Measurements from ENCODE around the gene CKLF. TPM values are rescaled to one million over a fixed set of nuclear protein-coding genes. Genes with fewer than 3 reads are reported as not detected.
A peak's percentile ranks its signal among the peaks of the same experiment; 100 is the strongest.
"Not testable (repeated sequence)": the region's sequence is repeated elsewhere in the genome, so short reads cannot be mapped to it uniquely, and the experiment has no call there.

Gene CKLF
- polyA plus RNA-seq (ENCODE audit: insufficient read length in 10 of 10), result 10 to 100 TPM; 24.7 to 39.5 (median 26.5) TPM
- long read RNA-seq, donor 1, transcript CKLF-203 (3 exons, 508 nt), result major isoform, 26 of 44 reads
- long read RNA-seq, donor 1, transcript CKLF-201 (4 exons, 669 nt), result minor isoform, 11 of 44 reads
- long read RNA-seq, donor 1, partial matches to known transcripts, result 0 of 44 reads
- long read RNA-seq, donor 1, other reads (novel, unspliced or antisense), result 0 of 44 reads
- long read RNA-seq, donor 2, transcript CKLF-203 (3 exons, 508 nt), result major isoform, 21 of 35 reads
- long read RNA-seq, donor 2, transcript CKLF-201 (4 exons, 669 nt), result minor isoform, 7 of 35 reads
- long read RNA-seq, donor 2, partial matches to known transcripts, result 0 of 35 reads
- long read RNA-seq, donor 2, other reads (novel, unspliced or antisense), result 0 of 35 reads
- long read RNA-seq, donor 3, result 0 reads
- long read RNA-seq, donor 4, transcript CKLF-203 (3 exons, 508 nt), result major isoform, 22 of 33 reads
- long read RNA-seq, donor 4, transcript CKLF-201 (4 exons, 669 nt), result minor isoform, 5 of 33 reads
- long read RNA-seq, donor 4, partial matches to known transcripts, result 0 of 33 reads
- long read RNA-seq, donor 4, other reads (novel, unspliced or antisense), result 0 of 33 reads
- long read RNA-seq, donor 5, transcript CKLF-203 (3 exons, 508 nt), result major isoform, 37 of 66 reads
- long read RNA-seq, donor 5, transcript CKLF-204 (2 exons, 412 nt), result minor isoform, 6 of 66 reads
- long read RNA-seq, donor 5, transcript CKLF-201 (4 exons, 669 nt), result minor isoform, 12 of 66 reads
- long read RNA-seq, donor 5, partial matches to known transcripts, result 0 of 66 reads
- long read RNA-seq, donor 5, other reads (novel, unspliced or antisense), result 8 of 66 reads
- long read RNA-seq, donor 6, transcript CKLF-203 (3 exons, 508 nt), result major isoform, 31 of 37 reads
- long read RNA-seq, donor 6, partial matches to known transcripts, result 0 of 37 reads
- long read RNA-seq, donor 6, other reads (novel, unspliced or antisense), result 0 of 37 reads
- long read RNA-seq, donor 7, transcript CKLF-201 (4 exons, 669 nt), result minor isoform, 8 of 35 reads
- long read RNA-seq, donor 7, transcript CKLF-203 (3 exons, 508 nt), result major isoform, 22 of 35 reads
- long read RNA-seq, donor 7, partial matches to known transcripts, result 0 of 35 reads
- long read RNA-seq, donor 7, other reads (novel, unspliced or antisense), result 0 of 35 reads
- long read RNA-seq, donor 8, transcript CKLF-202 (3 exons, 571 nt), result minor isoform, 5 of 46 reads
- long read RNA-seq, donor 8, transcript CKLF-203 (3 exons, 508 nt), result major isoform, 25 of 46 reads
- long read RNA-seq, donor 8, transcript CKLF-201 (4 exons, 669 nt), result minor isoform, 14 of 46 reads
- long read RNA-seq, donor 8, partial matches to known transcripts, result 0 of 46 reads
- long read RNA-seq, donor 8, other reads (novel, unspliced or antisense), result 0 of 46 reads
- long read RNA-seq, donor 9, partial matches to known transcripts, result 0 of 4 reads
- long read RNA-seq, donor 9, other reads (novel, unspliced or antisense), result 0 of 4 reads

GRCh38 chr16:66552286-66553177 is at the start of gene CKLF:
CKLF (plus strand) TSS chr16:66552576; CDS start chr16:66552716, 140 bp downstream.
- peak; percentile 90 to 98 (median 97) for DNase-seq

- DNase-seq, result no peak
These were observed 49.3 kb upstream of the CKLF start for GRCh38 chr16:66503030-66503429.

- DNase-seq, result no peak
These were observed 48.8 kb upstream of the CKLF start for GRCh38 chr16:66503612-66504011.

- DNase-seq, result no peak
These were observed 44.6 kb upstream of the CKLF start for GRCh38 chr16:66507731-66508239.

GRCh38 chr16:66508248-66508913 is 44.0 kb upstream of the CKLF start:
- no peak for DNase-seq

- no peak for DNase-seq
These were observed 43.4 kb upstream of the CKLF start for GRCh38 chr16:66508914-66509496.

- no peak for DNase-seq
These were observed 42.8 kb upstream of the CKLF start for GRCh38 chr16:66509576-66509975.

GRCh38 chr16:66510298-66510697 is 42.1 kb upstream of the CKLF start:
- no peak for DNase-seq

GRCh38 chr16:66510711-66511601 is 41.4 kb upstream of the CKLF start:
- peak in 1 of 3 donors; percentile 35 for DNase-seq

GRCh38 chr16:66511602-66512271 is 40.6 kb upstream of the CKLF start:
- DNase-seq, result peak in 1 of 3 donors; percentile 39

- DNase-seq, result no peak
These were observed 39.9 kb upstream of the CKLF start for GRCh38 chr16:66512272-66513110.

GRCh38 chr16:66513111-66513723 is 39.2 kb upstream of the CKLF start:
- DNase-seq, result no peak

GRCh38 chr16:66514391-66514790 is 38.0 kb upstream of the CKLF start:
- DNase-seq, result not testable (repeated sequence)

GRCh38 chr16:66514980-66515595 is 37.3 kb upstream of the CKLF start:
- not testable (repeated sequence) for DNase-seq

Data from muscle of back (tissue), 13 donors.